Activated T-cell treated with anti-CD3 and anti-CD28 coated beads, Interleukin-2, amount 50 U/mL, for 4 hours (primary cell): ENCODE data around the gene NTN1. TPM values are rescaled to one million over a fixed set of nuclear protein-coding genes. Genes with fewer than 3 reads are reported as not detected.

Experiments used
- ATAC-seq, 2 donors: fragments of 200-7000 bp; cut with Tn5 transposase; one replicate each; pipeline ENCODE4 v1.10.0; 2021
- DNase-seq: peaks from one replicate; pipeline ENCODE4 v3.0.0-alpha.2; 2020
- H3K27me3 Mint-ChIP-seq: one replicate; pipeline ENCODE4 v1.8.0; 2021; ENCODE audit warnings: low read depth, mixed read lengths
- H3K36me3 Mint-ChIP-seq: one replicate; pipeline ENCODE4 v1.8.0; 2022; ENCODE audit warnings: mixed read lengths; ENCODE audit not compliant: insufficient read depth
- H3K4me1 Mint-ChIP-seq: one replicate; pipeline ENCODE4 v1.8.0; 2021; ENCODE audit warnings: low read depth, mixed read lengths
- H3K4me3 Mint-ChIP-seq: one replicate; pipeline ENCODE4 v1.8.0; 2021; ENCODE audit warnings: mild to moderate bottlenecking, moderate library complexity, mixed read lengths
- H3K9me3 Mint-ChIP-seq: one replicate; pipeline ENCODE4 v1.8.0; 2021; ENCODE audit warnings: mixed read lengths
- total RNA-seq, 3 donors: library from RNA; stranded (reverse); gene quantifications; one replicate each; pipeline ENCODE4 v1.2.1, GENCODE V29; 2021

The NTN1 gene
- total RNA-seq, 3 donors from 2014 or later: 0.53 to 0.71 (median 0.55) TPM

DNA sequence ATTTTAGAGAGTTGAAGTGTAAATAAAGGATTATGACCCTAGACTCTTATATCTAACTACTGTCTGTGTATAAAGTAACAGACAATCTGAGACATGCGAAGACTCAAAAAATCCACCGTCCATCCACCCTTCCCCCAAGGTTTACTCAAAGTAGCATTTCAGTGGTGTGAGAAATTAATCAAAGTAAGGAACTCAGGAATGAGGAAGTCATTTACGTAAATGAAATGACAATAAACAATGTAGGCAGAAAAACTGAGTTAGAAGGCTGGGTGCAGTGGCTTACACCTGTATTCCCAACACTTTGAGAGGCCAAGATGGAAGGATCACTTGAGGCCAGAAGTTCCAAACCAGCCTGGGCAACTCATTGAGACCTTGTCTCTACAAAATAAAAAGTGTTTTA, 19.8 kb upstream of the NTN1 start:
- Mint-ChIP-seq H3K9me3 (no peaks in the 10 kb centered on the region), H3K27me3 (peaks cover 58% of the 10 kb centered on the region), H3K4me3 (no peak overlapping the region), H3K36me3 (no peaks in the 10 kb centered on the region), H3K4me1 (peaks cover 12% of the 10 kb centered on the region)
- DNase-seq: no peak
- ATAC-seq: no peak

DNA sequence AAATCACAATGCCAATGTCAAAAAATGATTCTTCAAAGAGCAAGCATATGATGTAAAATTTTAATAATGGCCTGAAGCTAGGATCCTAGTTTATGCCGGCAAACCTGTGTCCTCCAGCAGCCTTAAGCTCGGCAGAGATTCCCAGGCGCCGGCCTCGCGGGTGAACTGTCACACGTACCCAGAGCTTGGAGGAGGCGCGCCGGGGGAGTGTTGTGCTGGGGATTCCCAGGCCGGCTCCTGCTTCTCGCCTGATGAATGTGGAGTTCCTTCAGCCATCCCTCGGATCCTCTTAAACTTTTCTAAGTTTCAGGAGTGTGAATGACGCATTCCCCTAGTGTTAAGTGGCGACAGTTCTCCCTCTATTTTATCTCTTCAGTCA, 19.1 kb upstream of the NTN1 start:
- DNase-seq (no peak), ATAC-seq (no peak)
- Mint-ChIP-seq H3K9me3 (no peaks in the 10 kb centered on the region), H3K4me1 (peaks cover 12% of the 10 kb centered on the region), H3K4me3 (peak overlapping the region; percentile 33), H3K27me3 (peaks cover 65% of the 10 kb centered on the region), H3K36me3 (no peaks in the 10 kb centered on the region)

DNA sequence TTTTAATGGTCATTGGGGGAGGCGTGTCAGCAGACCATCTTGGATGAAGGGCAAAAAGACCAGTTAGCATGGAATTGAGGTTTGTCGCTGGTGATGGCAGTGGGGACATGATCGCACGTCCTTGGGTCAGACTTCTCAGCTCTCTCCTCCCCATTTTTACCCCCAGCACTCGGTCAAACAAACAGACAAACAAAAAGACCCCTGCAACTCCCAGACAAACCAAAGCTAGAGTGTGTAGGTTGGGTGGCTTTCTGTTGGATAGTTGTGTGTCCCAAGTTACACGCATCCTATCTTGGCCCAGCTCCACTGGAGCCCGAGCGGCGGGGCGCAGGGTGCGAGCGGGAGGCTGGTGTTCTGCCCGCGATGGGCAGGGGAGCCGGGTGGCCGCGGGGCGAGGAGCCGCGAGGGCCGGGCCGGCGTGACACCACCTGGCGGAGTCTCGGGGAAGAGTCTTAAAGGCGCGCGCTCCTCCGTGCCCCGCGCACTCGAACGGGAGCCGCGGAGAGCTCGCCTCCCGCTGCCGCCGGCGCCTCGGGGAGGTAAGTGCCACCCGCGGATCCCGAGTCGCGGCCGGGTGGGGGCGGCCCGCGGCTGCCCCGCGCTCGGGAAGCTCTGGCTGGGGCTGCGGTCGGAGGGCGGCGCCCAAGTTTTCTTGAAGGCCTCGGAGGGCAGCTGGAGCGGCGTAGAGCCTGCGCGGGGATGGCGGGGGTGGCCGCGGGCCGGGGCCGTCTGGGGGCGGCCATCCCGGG, 18.5 kb upstream of the NTN1 start:
- peaks cover 12% of the 10 kb centered on the region for H3K4me1 Mint-ChIP-seq
- ATAC-seq: peak; percentile 69 to 76
- no peaks in the 10 kb centered on the region for H3K36me3 Mint-ChIP-seq
- no peak for DNase-seq
- peaks cover 69% of the 10 kb centered on the region for H3K27me3 Mint-ChIP-seq
- H3K9me3 Mint-ChIP-seq: no peaks in the 10 kb centered on the region
- H3K4me3 Mint-ChIP-seq: peak overlapping the region; percentile 33

DNA sequence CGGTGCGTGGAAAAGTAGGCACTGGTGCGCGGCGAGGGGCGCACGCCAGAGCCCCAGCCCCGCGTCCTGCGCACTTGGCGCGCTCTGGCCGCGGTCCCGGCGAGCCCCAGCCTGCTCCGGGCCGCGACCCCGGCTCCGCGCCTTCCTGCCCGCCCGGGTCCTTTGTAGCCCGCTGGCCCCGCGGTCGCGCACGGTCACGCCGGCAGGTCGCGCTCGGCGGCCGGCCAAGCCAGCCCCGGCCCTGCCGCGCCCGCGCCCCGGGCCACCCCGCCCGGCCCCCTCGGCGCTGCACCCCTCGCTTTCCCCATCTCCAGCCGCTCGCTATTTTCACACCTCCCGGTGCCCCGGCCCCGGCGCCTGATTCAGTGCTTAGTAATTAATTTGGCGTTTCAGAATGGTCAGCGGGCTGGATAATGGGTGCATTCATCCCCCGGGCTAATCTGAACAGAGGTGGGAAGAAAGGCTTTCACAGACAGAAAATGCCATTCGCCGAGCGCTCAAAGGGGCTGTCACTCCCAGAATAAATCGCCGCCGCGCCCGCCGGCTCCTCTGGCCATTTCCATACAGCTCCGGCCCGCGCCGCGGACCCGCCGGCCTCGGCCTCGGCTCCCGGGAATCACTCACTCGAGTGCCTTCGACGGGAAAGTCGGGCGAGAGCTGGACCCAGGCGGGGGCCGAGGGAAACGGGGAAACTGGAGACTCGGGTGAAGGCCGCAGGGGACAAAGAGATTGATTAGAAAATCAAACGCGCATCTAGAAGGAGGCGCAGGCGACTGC, 17.8 kb upstream of the NTN1 start:
- peaks cover 12% of the 10 kb centered on the region for H3K4me1 Mint-ChIP-seq
- H3K4me3 Mint-ChIP-seq: no peak overlapping the region
- no peaks in the 10 kb centered on the region for H3K36me3 Mint-ChIP-seq
- ATAC-seq (peak; percentile 29 to 51), DNase-seq (no peak)
- peaks cover 72% of the 10 kb centered on the region for H3K27me3 Mint-ChIP-seq
- no peaks in the 10 kb centered on the region for H3K9me3 Mint-ChIP-seq

DNA sequence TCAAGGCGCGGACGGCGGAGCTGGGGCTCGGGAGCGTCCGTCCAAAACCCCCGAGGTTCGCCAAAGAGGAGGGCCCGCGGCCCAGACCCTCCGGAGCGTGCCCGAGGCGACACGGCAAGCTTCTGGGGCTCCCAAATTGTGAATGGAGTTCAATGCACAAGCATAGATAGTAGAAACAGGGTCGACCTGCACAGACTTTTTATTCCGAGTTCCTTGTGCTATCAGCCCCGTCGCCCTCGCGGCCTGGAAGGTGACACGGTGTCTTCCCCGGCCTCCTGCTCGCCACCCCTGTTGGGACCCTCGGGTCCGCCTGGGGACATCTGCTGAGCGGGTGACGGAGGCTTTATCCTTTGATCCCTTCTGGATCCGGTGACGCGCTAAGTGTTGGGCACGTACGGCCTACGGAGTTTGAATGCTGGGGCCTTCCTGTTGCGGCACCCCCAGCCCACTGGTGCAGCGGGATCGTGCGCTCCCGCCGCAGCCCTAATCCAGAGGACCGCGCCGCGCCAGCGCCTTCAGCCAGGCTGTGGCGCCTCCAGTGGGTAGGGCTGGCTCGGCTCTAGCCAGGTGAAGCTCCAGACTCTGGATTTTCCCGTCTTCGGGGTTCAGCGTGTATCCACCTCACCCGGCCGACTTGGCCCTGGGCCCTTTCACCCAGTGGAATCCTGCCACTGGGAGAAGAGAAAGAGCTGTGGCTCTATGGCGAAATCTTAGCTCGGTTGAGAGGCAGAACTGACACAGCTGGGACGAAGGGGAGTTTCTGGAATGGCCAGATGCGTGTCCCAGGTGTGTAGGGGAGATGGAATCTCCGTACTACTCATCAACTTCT, 17.0 kb upstream of the NTN1 start:
- no peaks in the 10 kb centered on the region for H3K9me3 Mint-ChIP-seq
- H3K27me3 Mint-ChIP-seq: peaks cover 76% of the 10 kb centered on the region
- DNase-seq: no peak
- peak in 1 of 2 donors; percentile 29 for ATAC-seq
- peaks cover 12% of the 10 kb centered on the region for H3K4me1 Mint-ChIP-seq
- peak overlapping the region; percentile 33 for H3K4me3 Mint-ChIP-seq
- no peaks in the 10 kb centered on the region for H3K36me3 Mint-ChIP-seq

DNA sequence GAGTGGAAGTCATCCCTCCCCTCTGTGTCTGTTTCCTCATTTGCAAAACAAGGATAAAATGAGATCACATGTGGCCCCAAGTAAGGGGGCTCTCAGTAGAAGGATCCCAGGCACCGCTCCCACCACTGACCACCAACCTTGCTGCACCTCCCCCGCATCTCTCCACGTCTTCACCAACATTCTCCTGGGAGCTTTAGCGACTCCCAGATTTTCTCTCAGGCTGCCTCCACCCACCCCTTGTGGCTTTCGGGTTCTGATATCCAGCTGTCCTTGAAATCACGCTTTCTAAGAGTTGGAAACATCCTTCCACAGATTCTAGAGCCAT, 16.4 kb upstream of the NTN1 start:
- H3K27me3 Mint-ChIP-seq: peaks cover 80% of the 10 kb centered on the region
- ATAC-seq (no peak), DNase-seq (no peak)
- H3K4me3 Mint-ChIP-seq: no peak overlapping the region
- no peaks in the 10 kb centered on the region for H3K9me3 Mint-ChIP-seq
- H3K36me3 Mint-ChIP-seq: no peaks in the 10 kb centered on the region
- H3K4me1 Mint-ChIP-seq: peaks cover 12% of the 10 kb centered on the region

DNA sequence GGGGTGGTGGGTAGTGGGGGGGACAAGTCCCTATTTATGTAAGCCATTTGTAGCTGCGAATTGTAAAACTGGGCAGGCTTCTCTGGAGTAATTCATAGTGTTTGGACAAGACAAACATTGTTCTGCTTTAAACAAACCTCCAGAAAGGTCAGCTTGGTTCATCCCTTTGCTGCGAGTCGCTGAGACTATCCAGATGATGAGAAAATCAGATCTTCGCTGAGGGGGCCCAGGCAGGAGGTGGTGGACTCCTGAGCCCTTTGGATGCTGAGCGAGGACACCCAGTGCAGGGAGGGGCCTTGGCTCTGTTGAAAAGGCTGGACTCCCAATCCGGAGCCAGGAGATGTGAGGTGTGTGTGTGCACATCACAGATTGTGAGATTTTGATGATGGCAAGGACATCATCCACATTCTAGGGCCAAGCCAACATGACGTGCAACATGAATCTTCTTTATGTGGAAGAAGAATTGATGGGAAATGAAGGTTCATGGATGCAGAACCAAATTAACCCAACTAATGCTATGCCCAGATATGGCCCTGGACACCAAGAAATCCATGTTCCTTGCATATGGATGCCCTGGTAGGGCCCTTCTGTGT, 15.0 kb upstream of the NTN1 start:
- Mint-ChIP-seq H3K27me3 (peaks cover 80% of the 10 kb centered on the region), H3K4me1 (peaks cover 12% of the 10 kb centered on the region), H3K36me3 (no peaks in the 10 kb centered on the region), H3K9me3 (no peaks in the 10 kb centered on the region), H3K4me3 (no peak overlapping the region)
- DNase-seq (no peak), ATAC-seq (no peak)

DNA sequence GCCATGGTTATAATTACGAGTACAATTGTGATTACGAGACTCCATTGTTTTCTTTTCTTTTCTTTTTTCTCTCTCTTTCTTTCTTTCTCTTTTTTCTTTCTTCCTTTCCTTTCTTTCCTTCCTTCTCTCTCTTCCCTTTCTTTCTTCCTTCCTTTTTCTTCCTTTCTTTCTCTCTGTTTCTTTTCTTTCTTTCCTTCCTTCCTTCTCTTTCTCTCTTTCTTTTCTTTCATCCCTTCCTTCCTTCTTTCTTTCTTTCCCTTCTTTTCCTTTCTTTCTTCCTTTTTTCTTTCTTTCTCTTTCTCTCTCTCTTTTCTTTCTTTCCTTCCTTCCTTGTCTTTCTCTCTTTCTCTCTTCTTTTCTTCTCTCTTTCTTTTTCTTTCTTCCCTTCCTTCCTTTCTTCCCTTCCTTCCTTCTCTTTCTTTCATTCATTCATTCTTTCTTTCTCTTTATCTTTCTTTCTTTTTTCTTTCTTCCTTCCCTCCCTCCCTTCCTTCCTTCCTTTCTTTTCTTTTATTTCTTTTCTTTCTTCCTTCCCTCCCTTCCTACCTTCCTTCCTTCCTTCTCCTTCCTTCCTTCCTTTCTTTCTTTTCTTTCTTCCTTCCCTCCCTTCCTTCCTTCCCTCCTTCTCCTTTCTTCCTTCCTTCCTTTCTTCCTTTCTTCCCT, 14.1 kb upstream of the NTN1 start:
- Mint-ChIP-seq H3K4me3 (no peak overlapping the region), H3K36me3 (no peaks in the 10 kb centered on the region), H3K27me3 (peaks cover 78% of the 10 kb centered on the region), H3K9me3 (no peaks in the 10 kb centered on the region), H3K4me1 (peaks cover 9% of the 10 kb centered on the region)
- ATAC-seq: no peak
- no peak for DNase-seq

DNA sequence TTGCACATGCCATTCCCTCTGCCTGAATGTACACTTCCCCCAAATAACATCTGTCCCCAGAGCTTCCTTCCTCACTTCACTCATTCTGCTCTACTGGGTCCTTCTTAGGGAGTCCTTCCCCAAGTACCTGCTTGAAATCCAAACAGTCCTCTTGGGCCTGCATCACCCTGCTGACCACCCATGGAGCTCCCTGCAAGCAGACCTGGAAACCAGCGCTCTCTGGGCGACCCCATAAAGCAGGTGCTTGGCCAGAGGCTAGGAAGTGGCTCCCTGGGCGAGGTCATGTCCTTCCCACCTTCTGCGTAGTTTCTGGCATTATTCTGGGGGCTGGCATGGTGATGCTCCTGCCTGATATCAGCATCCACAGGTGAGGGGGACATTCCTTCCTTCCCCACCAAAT, 12.2 kb upstream of the NTN1 start:
- no peaks in the 10 kb centered on the region for H3K9me3 Mint-ChIP-seq
- H3K36me3 Mint-ChIP-seq: no peaks in the 10 kb centered on the region
- H3K4me3 Mint-ChIP-seq: no peak overlapping the region
- DNase-seq (no peak), ATAC-seq (no peak)
- peaks cover 77% of the 10 kb centered on the region for H3K27me3 Mint-ChIP-seq
- peaks cover 2% of the 10 kb centered on the region for H3K4me1 Mint-ChIP-seq

DNA sequence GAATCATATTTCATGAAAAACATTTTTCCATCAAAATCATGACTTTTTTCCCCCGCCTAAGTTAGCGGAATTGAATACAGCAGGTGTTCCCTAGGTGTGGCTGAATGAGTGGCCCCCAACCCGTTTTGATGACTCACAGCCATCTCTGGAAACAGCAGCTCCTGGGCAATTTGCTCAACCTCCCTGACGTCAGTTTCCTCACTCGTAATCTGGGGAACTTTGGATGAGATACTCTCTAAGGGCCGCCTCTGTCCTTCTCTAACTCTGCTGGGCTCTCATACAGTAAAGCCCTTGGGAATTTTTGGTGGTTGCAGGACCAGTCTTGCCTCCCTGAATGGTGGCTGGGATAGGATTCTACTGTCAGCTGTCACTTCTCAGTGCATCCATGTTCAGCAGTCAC, 11.6 kb upstream of the NTN1 start:
- Mint-ChIP-seq H3K27me3 (peaks cover 72% of the 10 kb centered on the region), H3K36me3 (no peaks in the 10 kb centered on the region), H3K4me1 (peaks cover 2% of the 10 kb centered on the region), H3K4me3 (no peak overlapping the region), H3K9me3 (no peaks in the 10 kb centered on the region)
- DNase-seq (no peak), ATAC-seq (no peak)

DNA sequence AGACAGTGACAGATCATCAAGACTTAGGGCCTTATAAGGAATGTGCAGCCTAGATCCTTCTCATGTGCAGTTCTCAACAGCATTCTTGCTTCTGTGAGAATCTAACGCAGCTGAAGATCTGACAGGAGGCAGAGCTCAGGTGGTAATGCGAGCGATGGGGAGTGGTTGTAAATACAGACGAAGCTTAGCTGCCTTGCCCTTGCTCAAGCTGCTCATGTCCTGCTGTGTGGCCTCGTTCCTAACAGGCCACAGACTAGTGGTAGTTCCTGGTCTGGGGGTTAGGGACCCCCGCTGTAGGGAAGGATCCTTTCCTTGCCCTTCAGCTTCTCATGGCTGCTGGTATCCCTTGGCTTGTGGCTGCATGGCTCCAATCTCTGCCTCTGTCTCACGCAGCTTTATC, 10.3 kb upstream of the NTN1 start:
- no peaks in the 10 kb centered on the region for H3K9me3 Mint-ChIP-seq
- H3K36me3 Mint-ChIP-seq: no peaks in the 10 kb centered on the region
- H3K4me3 Mint-ChIP-seq: no peak overlapping the region
- H3K4me1 Mint-ChIP-seq: no peaks in the 10 kb centered on the region
- DNase-seq (no peak), ATAC-seq (no peak)
- peaks cover 63% of the 10 kb centered on the region for H3K27me3 Mint-ChIP-seq

DNA sequence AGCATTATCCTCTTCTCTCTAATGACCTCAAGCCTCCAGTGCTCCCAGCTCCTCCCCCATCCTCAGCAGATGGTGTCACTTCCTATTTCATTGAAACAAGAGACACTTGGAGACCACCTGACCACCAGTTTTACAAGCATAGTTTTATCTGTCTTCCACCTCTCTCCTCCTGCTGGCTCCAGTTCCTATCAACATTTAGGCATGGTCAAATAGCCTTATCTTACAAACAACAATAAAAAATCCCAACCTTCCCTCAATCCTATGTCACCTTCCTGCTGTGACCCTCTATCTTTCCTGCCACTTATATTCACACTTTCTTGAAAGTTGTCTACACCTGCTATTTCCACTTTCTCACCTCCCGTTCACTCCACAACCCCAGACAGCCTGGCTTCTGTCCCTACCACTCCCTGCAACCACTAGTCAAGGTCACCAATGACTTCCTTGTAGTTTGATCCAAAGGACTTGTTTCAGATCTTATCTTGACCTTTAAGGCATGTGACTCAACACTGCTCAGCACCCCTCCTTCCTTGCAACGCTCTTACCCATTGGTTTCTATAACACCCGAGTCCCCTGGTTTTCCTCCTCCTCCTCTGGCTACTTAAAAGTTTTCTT, 4.3 kb upstream of the NTN1 start:
- ATAC-seq: no peak
- Mint-ChIP-seq H3K36me3 (no peaks in the 10 kb centered on the region), H3K4me1 (no peaks in the 10 kb centered on the region), H3K9me3 (no peaks in the 10 kb centered on the region), H3K27me3 (peaks cover 32% of the 10 kb centered on the region), H3K4me3 (no peak overlapping the region)
- DNase-seq: no peak

DNA sequence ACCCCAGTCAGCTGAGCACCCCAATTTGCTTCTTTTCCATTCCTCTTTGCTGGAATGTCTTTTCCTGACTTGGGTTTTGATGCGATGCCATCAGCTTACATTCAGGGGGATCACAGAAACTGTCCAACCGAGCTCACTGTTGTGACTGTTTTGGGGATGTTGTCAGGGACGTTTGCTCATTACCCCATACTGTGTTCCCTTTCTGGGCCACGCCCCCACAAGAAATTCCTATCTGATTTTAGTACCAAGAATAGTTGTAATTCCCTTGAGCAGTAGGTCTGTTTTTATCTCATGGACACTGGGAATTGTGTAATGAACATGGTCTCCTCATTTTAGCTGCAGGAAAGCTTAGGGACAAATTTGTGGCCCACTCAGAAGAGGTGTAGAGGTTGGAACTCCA, 2.6 kb upstream of the NTN1 start:
- Mint-ChIP-seq H3K9me3 (no peaks in the 10 kb centered on the region), H3K4me1 (peaks cover 6% of the 10 kb centered on the region), H3K4me3 (no peak overlapping the region), H3K36me3 (peaks cover 2% of the 10 kb centered on the region), H3K27me3 (peaks cover 29% of the 10 kb centered on the region)
- ATAC-seq (no peak), DNase-seq (no peak)
